HepG2 (cell line): ENCODE measurements around the gene PAPOLB. TPM values are rescaled to one million over a fixed set of nuclear protein-coding genes. Genes with fewer than 3 reads are reported as not detected.

Experiments used
- ATAC-seq: fragments of 200-7000 bp; cut with Tn5 transposase; 3 replicates; pipeline ENCODE4 v1.9.1; 2020; ENCODE audit warnings: mild to moderate bottlenecking, moderate library complexity
- BruUV-seq: library from RNA; stranded (reverse); fragments of 400-500 nt; replicated peaks from 2 replicates; lab custom pipeline; 2021; lab: Mats Ljungman, UMichigan
- CTCF ChIA-PET: fragments of 300-600 bp; formaldehyde crosslinking; extraction: SDS; loops from one replicate; lab custom pipeline; 2021; ENCODE audit warnings: low total read pairs, inconsistent platforms, low intra/inter-chr PET ratio; lab: Yijun Ruan, JAX
- POLR2A ChIA-PET: fragments of 350-600 bp; sonication (Branson Sonifier 250); formaldehyde crosslinking; loops from one replicate; lab custom pipeline; 2020; ENCODE audit warnings: antibody characterized with exemption, inconsistent platforms; lab: Yijun Ruan, JAX
- DNase-seq: peaks from one replicate; pipeline ENCODE4 v3.0.0-alpha.2; 2015; ENCODE audit warnings: low spot score
- FAIRE-seq: peaks from 3 replicates; lab custom pipeline; 2011; peaks lifted over from hg19 to GRCh38; lab: Jason Lieb, UNC
- H2AFZ ChIP-seq: one replicate; pipeline ENCODE4 v1.6.1; 2011; ENCODE audit warnings: low read length, inconsistent platforms
- H3K27ac ChIP-seq: fragments of 300-600 bp; 3 replicates; pipeline ENCODE4 v1.8.0; 2011; ENCODE audit warnings: mixed run types, mild to moderate bottlenecking, mixed read lengths, low read length, inconsistent platforms; ENCODE audit not compliant: insufficient read depth; ENCODE audit errors: extremely low read length
- H3K27me3 ChIP-seq, 2 experiments: fragments of 200-600 bp in 1 of 2; 2 replicates in 1 of 2; 3 replicates in 1 of 2; pipeline versions ENCODE4 v1.6.0 to v1.8.0; 2011; ENCODE audit warnings: low read length in 2 of 2, mild to moderate bottlenecking in 2 of 2, moderate library complexity in 2 of 2, inconsistent platforms in 1 of 2; ENCODE audit not compliant: insufficient read depth in 2 of 2, control insufficient read depth in 1 of 2
- H3K36me3 ChIP-seq, 2 experiments: fragments of 200-600 bp in 1 of 2; replicated peaks in 1 of 2; 2 replicates in 1 of 2; 3 replicates in 1 of 2; pipeline versions ENCODE4 v1.5.1 to v1.8.0; 2011; ENCODE audit warnings: low read length in 2 of 2, inconsistent platforms in 1 of 2; ENCODE audit not compliant: insufficient read depth in 2 of 2, control insufficient read depth in 1 of 2
- H3K4me1 ChIP-seq: 2 replicates; pipeline ENCODE4 v1.5.1; 2012; ENCODE audit warnings: low read length, inconsistent platforms; ENCODE audit not compliant: insufficient read depth
- H3K4me2 ChIP-seq: 2 replicates; pipeline ENCODE4 v1.6.0; 2011; ENCODE audit warnings: low read depth, low read length, inconsistent platforms
- H3K4me3 ChIP-seq, 3 experiments: fragments of 200-600 bp in 1 of 3; sonication (generic), shearing (Covaris generic) in 1 of 3; replicated peaks in 1 of 3; 2 replicates each; pipeline ENCODE4 v1.5.1; 2011 to 2016; ENCODE audit warnings: low read length in 3 of 3, inconsistent platforms in 2 of 3, low read depth in 2 of 3, mild to moderate bottlenecking in 2 of 3, control low read depth in 1 of 3, mixed read lengths in 1 of 3; ENCODE audit not compliant: insufficient read depth in 1 of 3
- H3K79me2 ChIP-seq: one replicate; pipeline ENCODE4 v1.6.1; 2011; ENCODE audit warnings: low read length, inconsistent platforms; ENCODE audit not compliant: insufficient read depth
- H3K9ac ChIP-seq: 2 replicates; pipeline ENCODE4 v1.6.0; 2011; ENCODE audit warnings: mild to moderate bottlenecking, low read depth, low read length, inconsistent platforms; ENCODE audit not compliant: insufficient read depth
- H3K9me3 ChIP-seq: 2 replicates; pipeline ENCODE4 v1.5.1; 2012; ENCODE audit warnings: mild to moderate bottlenecking, low read length
- H4K20me1 ChIP-seq: 2 replicates; pipeline ENCODE4 v1.6.0; 2011; ENCODE audit warnings: inconsistent platforms, mild to moderate bottlenecking, low read length, moderate library complexity; ENCODE audit not compliant: insufficient read depth
- ARNTL ChIP-seq: sonication (generic); formaldehyde crosslinking; IDR thresholded peaks from 2 replicates; pipeline ENCODE4 v1.4.0; 2020; ENCODE audit warnings: mild to moderate bottlenecking, missing genetic modification reagents
- CHD4 ChIP-seq: fragments of 200-600 bp; sonication (generic); IDR thresholded peaks from 2 replicates; pipeline ENCODE4 v1.7.0; 2017; ENCODE audit warnings: mild to moderate bottlenecking, low read length, borderline replicate concordance
- FOXP1 ChIP-seq, 2 experiments: fragments of 450-650 bp in 1 of 2; IDR thresholded peaks; 2 replicates each; pipeline ENCODE4 v1.6.1; 2017 to 2018; ENCODE audit warnings: antibody characterized with exemption in 1 of 2
- GTF2F1 ChIP-seq: fragments of 150-350 bp; IDR thresholded peaks from 2 replicates; pipeline ENCODE4 v1.6.1; 2014; ENCODE audit warnings: low read length
- HMG20B ChIP-seq: conservative IDR thresholded peaks from 2 replicates; pipeline ENCODE4 v1.6.1; 2016; ENCODE audit warnings: missing genetic modification reagents, missing compliant biosample characterization
- HOXA9 ChIP-seq: sonication (generic); formaldehyde crosslinking; IDR thresholded peaks from 2 replicates; pipeline ENCODE4 v1.8.1; 2022; ENCODE audit warnings: missing genetic modification reagents, mild to moderate bottlenecking, moderate library complexity, borderline replicate concordance
- KLF12 ChIP-seq: sonication (generic); formaldehyde crosslinking; IDR thresholded peaks from 2 replicates; pipeline ENCODE4 v1.4.0; 2020; ENCODE audit warnings: missing genetic modification reagents, borderline replicate concordance
- MAFK ChIP-seq, 2 experiments: IDR thresholded peaks in 1 of 2; conservative IDR thresholded peaks in 1 of 2; 2 replicates each; pipeline ENCODE4 v1.6.1; 2011; ENCODE audit warnings: improper control_type of control experiment in 2 of 2, low read length in 2 of 2
- NCOA5 ChIP-seq: sonication (generic); formaldehyde crosslinking; IDR thresholded peaks from 2 replicates; pipeline ENCODE4 v1.4.0; 2020; ENCODE audit warnings: missing genetic modification reagents
- NKX3-1 ChIP-seq: sonication (generic); formaldehyde crosslinking; IDR thresholded peaks from 2 replicates; pipeline ENCODE4 v1.5.0; 2020; ENCODE audit warnings: missing genetic modification reagents
- PAWR ChIP-seq: sonication (generic); formaldehyde crosslinking; IDR thresholded peaks from 2 replicates; pipeline ENCODE4 v1.4.0; 2020; ENCODE audit warnings: missing genetic modification reagents, mild to moderate bottlenecking, borderline replicate concordance
- PHF21A ChIP-seq: sonication (generic); formaldehyde crosslinking; IDR thresholded peaks from 2 replicates; pipeline ENCODE4 v1.5.0; 2020; ENCODE audit warnings: mild to moderate bottlenecking, missing genetic modification reagents
- ZNF337 ChIP-seq: sonication (generic); formaldehyde crosslinking; IDR thresholded peaks from 2 replicates; pipeline ENCODE4 v1.5.1; 2020; ENCODE audit warnings: missing genetic modification reagents, low read depth, mild to moderate bottlenecking, borderline replicate concordance
- ZNF431 ChIP-seq: sonication (generic); formaldehyde crosslinking; IDR thresholded peaks from 2 replicates; pipeline ENCODE4 v1.9.0; 2022; ENCODE audit warnings: missing genetic modification reagents, low read depth, mild to moderate bottlenecking, borderline replicate concordance
- WGBS: methylation state at CpG from one replicate; pipeline ENCODE4 v1.1.6; 2017; ENCODE audit warnings: low lambda C conversion rate; 5-methylcytosine and 5-hydroxymethylcytosine counted together
- in situ Hi-C: cut with HindIII; loops from 2 replicates; pipeline ENCODE4 v1.10.0; 2017; ENCODE audit warnings: low pct_unique_long_range_greater_than_20kb; ENCODE audit not compliant: extremely low pct_ligation_motif_present
- intact Hi-C: fragments of 100-400 bp; cut with micrococcal nuclease; formaldehyde crosslinking; loops from one replicate; pipeline ENCODE4 v1.10.0; 2022; ENCODE audit not compliant: unreplicated experiment
- polyA plus RNA-seq, 8 experiments: library from polyadenylated mRNA; depleted of rRNA in 3 of 8; stranded (reverse) in 7 of 8; unstranded in 1 of 8; fragments of >200 nt; fragmentation: Illumina TruSeq in 4 of 8; extraction: Trizol in 4 of 8; gene quantifications; 2 replicates each; pipeline versions ENCODE4 v1.2.1 to v1.2.3, GENCODE V29; 2011 to 2016; ENCODE audit warnings: low read depth in 4 of 8, missing spikeins in 1 of 8, mixed read lengths in 1 of 8; ENCODE audit not compliant: insufficient read depth in 1 of 8
- total RNA-seq, 5 experiments: library from RNA; depleted of rRNA; stranded (reverse); fragments of >200 nt; fragmentation: Illumina TruSeq; extraction: Trizol; gene quantifications; 2 replicates each; pipeline ENCODE4 v1.2.3, GENCODE V29; 2016; ENCODE audit warnings: low read depth in 1 of 5
- TF ChIP-seq, protein P1 (sequence below): sonication (generic); formaldehyde crosslinking; IDR thresholded peaks from 2 replicates; pipeline ENCODE4 v1.5.0; 2020; ENCODE audit warnings: missing genetic modification reagents, mild to moderate bottlenecking, borderline replicate concordance
- TF ChIP-seq, protein P2 (sequence below): sonication (generic); formaldehyde crosslinking; IDR thresholded peaks from 2 replicates; pipeline ENCODE4 v1.8.0; 2022; ENCODE audit warnings: missing genetic modification reagents, mild to moderate bottlenecking, moderate library complexity, borderline replicate concordance
- TF ChIP-seq, protein P3 (sequence below): sonication (generic); formaldehyde crosslinking; IDR thresholded peaks from 2 replicates; pipeline ENCODE4 v1.8.0; 2022; ENCODE audit warnings: missing genetic modification reagents, low read depth, mild to moderate bottlenecking, borderline replicate concordance

The PAPOLB gene
- total and polyA plus RNA-seq, 2 of the 13 experiments (the other 11 are each of a cell fraction or from before 2014, with no cell fraction given): not detected

DNA sequence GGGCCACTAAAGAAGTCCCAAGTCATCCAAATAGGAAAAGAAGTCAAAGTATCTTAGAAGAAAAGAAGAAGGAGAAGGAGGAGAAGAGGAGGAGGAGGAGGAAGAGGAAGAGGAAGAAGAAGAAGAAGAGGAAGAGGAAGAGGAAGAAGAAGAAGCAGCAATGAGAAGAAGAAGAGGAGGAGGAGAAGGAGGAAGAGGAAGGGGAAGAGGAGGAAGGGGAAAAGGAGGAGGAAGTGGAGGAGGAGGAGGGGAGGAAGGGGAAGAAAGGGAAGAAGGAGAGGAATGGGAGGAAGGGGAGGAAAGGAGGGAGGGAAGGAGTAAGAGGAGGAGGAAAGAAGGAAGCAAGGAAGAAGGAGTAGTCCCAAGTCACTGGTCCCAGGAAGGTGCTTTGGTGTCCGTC is 43.3 kb upstream of the PAPOLB start:
- H3K4me3 ChIP-seq: no peak overlapping the region
- 26% methylated on average over 1 of the region's 1 CpG for WGBS
- no peaks in the 10 kb centered on the region for H4K20me1 ChIP-seq
- no peaks in the 10 kb centered on the region for H3K4me1 ChIP-seq
- ChIA-PET CTCF (no interaction called here), POLR2A (no interaction called here)
- no peak overlapping the region for H3K27ac ChIP-seq
- no peak overlapping the region for H2AFZ ChIP-seq
- H3K36me3 ChIP-seq: no peaks in the 10 kb centered on the region
- FAIRE-seq (no peak), ATAC-seq (no peak), DNase-seq (no peak)
- BruUV-seq: no TSS peak
- no peak overlapping the region for H3K4me2 ChIP-seq
- H3K9me3 ChIP-seq: no peaks in the 10 kb centered on the region
- H3K9ac ChIP-seq: no peak overlapping the region
- intact Hi-C loops (no loop called here), in situ Hi-C loops (no loop called here)
- H3K79me2 ChIP-seq: no peaks in the 10 kb centered on the region
- H3K27me3 ChIP-seq: peaks cover 0 to 25% of the 10 kb centered on the region in 2 experiments; a peak in 1 of 5 replicates
- no peak for TF ChIP-seq PAWR (CRISPR knock-in tag)
- no peak for TF ChIP-seq ZNF337 (CRISPR knock-in tag)
- no peak for TF ChIP-seq ZNF431 (CRISPR knock-in tag)
- TF ChIP-seq, protein P1, sequence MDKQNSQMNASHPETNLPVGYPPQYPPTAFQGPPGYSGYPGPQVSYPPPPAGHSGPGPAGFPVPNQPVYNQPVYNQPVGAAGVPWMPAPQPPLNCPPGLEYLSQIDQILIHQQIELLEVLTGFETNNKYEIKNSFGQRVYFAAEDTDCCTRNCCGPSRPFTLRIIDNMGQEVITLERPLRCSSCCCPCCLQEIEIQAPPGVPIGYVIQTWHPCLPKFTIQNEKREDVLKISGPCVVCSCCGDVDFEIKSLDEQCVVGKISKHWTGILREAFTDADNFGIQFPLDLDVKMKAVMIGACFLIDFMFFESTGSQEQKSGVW (CRISPR knock-in tag): no peak
- TF ChIP-seq PHF21A (CRISPR knock-in tag): no peak

DNA sequence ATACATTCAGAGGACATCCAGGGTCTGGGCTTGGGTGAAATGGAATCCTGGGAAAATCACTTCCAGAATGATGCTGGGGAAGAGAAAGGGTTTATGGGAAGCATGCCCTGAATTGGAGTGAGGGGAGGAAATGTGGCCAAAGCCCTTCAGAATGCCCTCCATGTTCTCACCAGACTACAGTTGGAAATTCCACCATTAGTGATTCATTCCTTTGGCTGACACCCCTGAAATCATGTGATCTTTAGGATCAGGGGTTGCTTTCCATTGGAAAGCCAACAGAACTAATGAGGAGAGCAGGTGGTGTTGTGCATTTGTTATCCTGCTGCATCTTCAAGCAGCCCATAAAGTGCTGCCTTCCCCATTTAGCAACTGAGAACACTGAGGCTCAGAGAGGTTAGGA is 42.5 kb upstream of the PAPOLB start:
- H3K4me1 ChIP-seq: no peaks in the 10 kb centered on the region
- CTCF ChIA-PET: no interaction called here
- H3K4me3 ChIP-seq: no peak overlapping the region
- no peaks in the 10 kb centered on the region for H4K20me1 ChIP-seq
- in situ Hi-C loops (no loop called here), intact Hi-C loops (no loop called here)
- no peak overlapping the region for H3K9ac ChIP-seq
- no TSS peak for BruUV-seq
- no peaks in the 10 kb centered on the region for H3K9me3 ChIP-seq
- H3K27ac ChIP-seq: no peak overlapping the region
- H3K27me3 ChIP-seq: peaks cover 0 to 18% of the 10 kb centered on the region in 2 experiments; a peak in 1 of 5 replicates
- POLR2A ChIA-PET: no interaction called here
- ATAC-seq: no peak
- DNase-seq: no peak
- H3K4me2 ChIP-seq: no peak overlapping the region
- FAIRE-seq: no peak
- H2AFZ ChIP-seq: no peak overlapping the region
- H3K36me3 ChIP-seq: no peaks in the 10 kb centered on the region
- H3K79me2 ChIP-seq: no peaks in the 10 kb centered on the region
- TF ChIP-seq, protein P2, sequence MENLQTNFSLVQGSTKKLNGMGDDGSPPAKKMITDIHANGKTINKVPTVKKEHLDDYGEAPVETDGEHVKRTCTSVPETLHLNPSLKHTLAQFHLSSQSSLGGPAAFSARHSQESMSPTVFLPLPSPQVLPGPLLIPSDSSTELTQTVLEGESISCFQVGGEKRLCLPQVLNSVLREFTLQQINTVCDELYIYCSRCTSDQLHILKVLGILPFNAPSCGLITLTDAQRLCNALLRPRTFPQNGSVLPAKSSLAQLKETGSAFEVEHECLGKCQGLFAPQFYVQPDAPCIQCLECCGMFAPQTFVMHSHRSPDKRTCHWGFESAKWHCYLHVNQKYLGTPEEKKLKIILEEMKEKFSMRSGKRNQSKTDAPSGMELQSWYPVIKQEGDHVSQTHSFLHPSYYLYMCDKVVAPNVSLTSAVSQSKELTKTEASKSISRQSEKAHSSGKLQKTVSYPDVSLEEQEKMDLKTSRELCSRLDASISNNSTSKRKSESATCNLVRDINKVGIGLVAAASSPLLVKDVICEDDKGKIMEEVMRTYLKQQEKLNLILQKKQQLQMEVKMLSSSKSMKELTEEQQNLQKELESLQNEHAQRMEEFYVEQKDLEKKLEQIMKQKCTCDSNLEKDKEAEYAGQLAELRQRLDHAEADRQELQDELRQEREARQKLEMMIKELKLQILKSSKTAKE (CRISPR knock-in tag): no peak
- TF ChIP-seq GTF2F1 (no peak), NKX3-1 (no peak), HOXA9 (CRISPR knock-in tag) (no peak), FOXP1 (IDR thresholded peaks at IDR 0.05) (no peak), FOXP1 (CRISPR knock-in tag; IDR thresholded peaks at IDR 0.05) (no peak), HMG20B (CRISPR knock-in tag) (no peak), NCOA5 (CRISPR knock-in tag) (no peak), ARNTL (CRISPR knock-in tag) (no peak), KLF12 (CRISPR knock-in tag) (no peak), MAFK (conservative IDR thresholded peaks at IDR 0.05 in 1 of 2, IDR thresholded peaks at IDR 0.05 in 1 of 2; ENCODE audit: low read length in 2 of 2) (no peak), CHD4 (no peak)
- TF ChIP-seq, protein P3, sequence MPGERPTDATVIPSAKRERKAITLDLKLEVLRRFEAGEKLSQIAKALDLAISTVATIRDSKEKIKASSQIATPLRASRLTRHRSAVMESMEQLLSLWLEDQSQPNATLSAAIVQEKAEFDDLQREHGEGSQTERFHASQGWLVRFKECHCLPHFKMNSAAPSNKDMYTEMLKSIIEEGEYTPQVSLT (CRISPR knock-in tag): no peak
